ENCODE data around the gene APLN.
A peak's percentile ranks its signal among the peaks of the same experiment; 100 is the strongest.

APLN gene, protein sequence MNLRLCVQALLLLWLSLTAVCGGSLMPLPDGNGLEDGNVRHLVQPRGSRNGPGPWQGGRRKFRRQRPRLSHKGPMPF

GRCh38 chrX:129654652-129655546 is at the start of gene APLN:
Gene APLN, minus strand, starts transcription at chrX:129654956. Its CDS starts 326 bp downstream, at chrX:129654630.
- POLR2A ChIA-PET = no interaction called here
- no peak for DNase-seq (ENCODE audit: low read depth, low spot score)
- CTCF ChIA-PET = interaction anchor here (0.7 to 4.6 kb wide), 6 partner anchors 11 to 71 kb away, joined by 3 to 16 read pairs (median 8); no protein-coding TSS in a partner anchor
- peak within 1 kb of the TSS; percentile 51 for H3K4me3 ChIP-seq (ENCODE audit: low read depth, low read length)
- no peak for TF ChIP-seq CTCF (IDR thresholded peaks at IDR 0.05; ENCODE audit: insufficient read depth, low read length, missing control alignments)

GRCh38 chrX:129704491-129704890 is 49.7 kb upstream of the APLN start:
- ChIA-PET CTCF (no interaction called here), POLR2A (no interaction called here)
- H3K4me3 ChIP-seq (ENCODE audit: low read depth, low read length) = no peak overlapping the region
- TF ChIP-seq CTCF (IDR thresholded peaks at IDR 0.05; ENCODE audit: insufficient read depth, low read length, missing control alignments) = no peak
- DNase-seq (ENCODE audit: low read depth, low spot score) = no peak

- DNase-seq (ENCODE audit: low read depth, low spot score) = no peak
- ChIA-PET POLR2A (no interaction called here), CTCF (no interaction called here)
- no peak overlapping the region for H3K4me3 ChIP-seq (ENCODE audit: low read depth, low read length)
- no peak for TF ChIP-seq CTCF (IDR thresholded peaks at IDR 0.05; ENCODE audit: insufficient read depth, low read length, missing control alignments)
Observed at GRCh38 chrX:129701624-129702069, 46.9 kb upstream of the APLN start.

DNA sequence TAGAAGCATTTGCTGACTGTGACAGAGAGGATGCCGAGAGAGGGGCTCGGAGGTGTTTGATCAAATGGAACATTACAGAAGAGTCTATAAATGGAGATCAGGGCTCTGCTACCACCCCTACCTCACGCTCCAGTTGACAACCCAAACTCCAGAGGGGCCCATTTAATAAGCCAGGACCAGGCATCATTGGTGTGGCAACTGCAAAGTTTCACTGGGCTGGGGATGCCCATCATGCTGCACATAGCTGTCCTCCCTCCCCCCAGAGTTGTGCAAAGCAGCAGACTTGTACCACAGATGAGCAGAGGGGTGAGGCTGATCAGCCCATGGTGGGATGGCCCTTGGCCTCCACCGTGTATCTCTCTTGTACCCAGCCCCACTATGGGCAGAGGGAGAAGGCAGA is 45.8 kb upstream of the APLN start:
- no peak overlapping the region for H3K4me3 ChIP-seq (ENCODE audit: low read depth, low read length)
- ChIA-PET CTCF (no interaction called here), POLR2A (no interaction called here)
- no peak for DNase-seq (ENCODE audit: low read depth, low spot score)
- TF ChIP-seq CTCF (IDR thresholded peaks at IDR 0.05; ENCODE audit: insufficient read depth, low read length, missing control alignments) = no peak

GRCh38 chrX:129698150-129698549 is 43.4 kb upstream of the APLN start:
- DNase-seq (ENCODE audit: low read depth, low spot score) = no peak
- no peak overlapping the region for H3K4me3 ChIP-seq (ENCODE audit: low read depth, low read length)
- POLR2A ChIA-PET = no interaction called here
- TF ChIP-seq CTCF (IDR thresholded peaks at IDR 0.05; ENCODE audit: insufficient read depth, low read length, missing control alignments) = no peak
- CTCF ChIA-PET = no interaction called here

- H3K4me3 ChIP-seq (ENCODE audit: low read depth, low read length) = no peak overlapping the region
- no peak for TF ChIP-seq CTCF (IDR thresholded peaks at IDR 0.05; ENCODE audit: insufficient read depth, low read length, missing control alignments)
- no peak for DNase-seq (ENCODE audit: low read depth, low spot score)
- CTCF ChIA-PET = interaction anchor here (0.7 kb wide), 1 partner anchor 60 kb away, joined by 3 read pairs; no protein-coding TSS in a partner anchor
- POLR2A ChIA-PET = no interaction called here
Observed at GRCh38 chrX:129697204-129697829, 42.6 kb upstream of the APLN start.
